CD4-positive, CD25-positive, alpha-beta regulatory T cell (primary cell): ENCODE data around the gene SH3BGRL2. TPM values are rescaled to one million over a fixed set of nuclear protein-coding genes. Genes with fewer than 3 reads are reported as not detected.
A peak's percentile ranks its signal among the peaks of the same experiment; 100 is the strongest.
"Not testable (repeated sequence)": the region's sequence is repeated elsewhere in the genome, so short reads cannot be mapped to it uniquely, and the experiment has no call there.

ENCODE experiments used
- ATAC-seq, 2 donors: fragments of 150-1000 bp; cut with Tn5 transposase; one replicate each; pipeline ENCODE4 v1.10.0; 2021; ENCODE audit warnings: low read depth in 2 of 2, moderate number of reproducible peaks in 2 of 2, moderate library complexity in 1 of 2
- DNase-seq, 3 donors: peaks; one replicate each; pipeline versions ENCODE4 v3.0.0 to v3.0.0-alpha.2; 2012 to 2022; ENCODE audit warnings: mixed read lengths in 1 of 3
- H3K27ac ChIP-seq: one replicate; pipeline ENCODE4 v1.7.0; 2013; ENCODE audit warnings: mild to moderate bottlenecking, low read length; ENCODE audit not compliant: insufficient read depth, poor library complexity, severe bottlenecking
- H3K27me3 ChIP-seq: one replicate; pipeline ENCODE4 v1.7.0; 2013; ENCODE audit warnings: low read length; ENCODE audit not compliant: control insufficient read depth, insufficient read depth
- H3K36me3 ChIP-seq: one replicate; pipeline ENCODE4 v1.7.0; 2013; ENCODE audit warnings: mild to moderate bottlenecking, low read length, moderate library complexity; ENCODE audit not compliant: control insufficient read depth, insufficient read depth
- H3K4me1 ChIP-seq: 2 replicates; pipeline ENCODE4 v1.7.0; 2013; ENCODE audit warnings: mild to moderate bottlenecking, low read length; ENCODE audit not compliant: insufficient read depth, control insufficient read depth, poor library complexity, severe bottlenecking
- H3K4me3 ChIP-seq: one replicate; pipeline ENCODE4 v1.7.0; 2013; ENCODE audit warnings: low read depth, mild to moderate bottlenecking, low read length, moderate library complexity
- H3K9me3 ChIP-seq, 2 experiments: 1 replicate in 1 of 2; 2 replicates in 1 of 2; pipeline ENCODE4 v1.7.0; 2013; ENCODE audit warnings: low read length in 2 of 2, mild to moderate bottlenecking in 1 of 2, moderate library complexity in 1 of 2; ENCODE audit not compliant: control insufficient read depth in 2 of 2
- H3K27ac Mint-ChIP-seq, 3 donors: one replicate each; pipeline ENCODE4 v1.8.0; 2020 to 2022; ENCODE audit warnings: mild to moderate bottlenecking in 3 of 3, mixed read lengths in 3 of 3, moderate library complexity in 2 of 3
- H3K27me3 Mint-ChIP-seq: one replicate; pipeline ENCODE4 v1.8.0; 2022; ENCODE audit warnings: mild to moderate bottlenecking, mixed read lengths
- H3K36me3 Mint-ChIP-seq: one replicate; pipeline ENCODE4 v1.8.0; 2020; ENCODE audit warnings: mixed read lengths
- H3K4me1 Mint-ChIP-seq, 4 donors: one replicate each; pipeline ENCODE4 v1.8.0; 2020 to 2022; ENCODE audit warnings: mixed read lengths in 4 of 4, mild to moderate bottlenecking in 1 of 4
- H3K4me3 Mint-ChIP-seq, 4 donors: one replicate each; pipeline ENCODE4 v1.8.0; 2020 to 2022; ENCODE audit warnings: mild to moderate bottlenecking in 4 of 4, mixed read lengths in 4 of 4, moderate library complexity in 3 of 4
- H3K9me3 Mint-ChIP-seq, 7 donors: one replicate each; pipeline ENCODE4 v1.8.0; 2020 to 2022; ENCODE audit warnings: mixed read lengths in 7 of 7, mild to moderate bottlenecking in 3 of 7, moderate library complexity in 2 of 7
- polyA plus RNA-seq, 4 donors: library from polyadenylated mRNA; unstranded; fragments of 300-500 nt; fragmentation: Illumina TruSeq; gene quantifications; one replicate each; pipeline ENCODE4 v1.2.3, GENCODE V29; 2021
- total RNA-seq: library from RNA; stranded (reverse); gene quantifications from one replicate; pipeline ENCODE4 v1.2.3, GENCODE V29; 2022

SH3BGRL2 gene
- total and polyA plus RNA-seq, 5 donors from 2014 or later: 0.28 to 4.7 (median 0.83) TPM; not detected in 2

GRCh38 chr6:79672631-79673111 lies 41.5 kb downstream of the SH3BGRL2 start:
- H3K27me3 Mint-ChIP-seq: peaks cover 4% of the 10 kb centered on the region
- H3K36me3 Mint-ChIP-seq: no peaks in the 10 kb centered on the region
- H3K4me3 ChIP-seq: no peak overlapping the region
- no peaks in the 10 kb centered on the region for H3K27me3 ChIP-seq
- peak in 2 of 3 donors; percentile 13 to 40 for DNase-seq
- H3K4me3 Mint-ChIP-seq: no peak overlapping the region
- H3K9me3 Mint-ChIP-seq: peaks cover 0 to 2% (median 0%) of the 10 kb centered on the region in 7 donors
- H3K4me1 Mint-ChIP-seq: peaks cover 0 to 20% (median 5%) of the 10 kb centered on the region in 4 donors
- no peak for ATAC-seq
- H3K36me3 ChIP-seq: no peaks in the 10 kb centered on the region
- peaks cover 7% of the 10 kb centered on the region for H3K4me1 ChIP-seq
- no peaks in the 10 kb centered on the region for H3K9me3 ChIP-seq
- H3K27ac ChIP-seq: no peak overlapping the region
- peak overlapping the region in 2 of 3 donors; percentile 1 to 33 for H3K27ac Mint-ChIP-seq

DNA sequence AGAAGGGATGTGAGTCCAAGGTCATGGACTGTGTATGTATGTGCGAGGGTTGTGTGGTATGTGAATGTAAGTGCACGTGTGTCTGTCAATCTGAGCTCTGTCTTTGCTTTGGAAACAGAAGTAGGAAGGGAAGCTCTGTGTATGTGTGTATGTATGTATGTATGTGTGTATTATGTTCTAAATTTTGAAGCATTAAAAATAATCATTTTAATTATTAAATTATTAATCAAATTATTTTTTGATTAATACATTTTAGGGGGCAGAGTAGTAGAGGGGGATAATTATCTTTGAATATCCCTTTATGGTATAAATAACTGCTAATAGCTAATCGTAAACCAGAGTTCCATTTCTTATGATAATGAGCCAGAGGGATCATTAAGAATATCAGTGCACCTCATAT lies 42.8 kb downstream of the SH3BGRL2 start:
- H3K27ac Mint-ChIP-seq: no peak overlapping the region
- peaks cover 4% of the 10 kb centered on the region for H3K27me3 Mint-ChIP-seq
- H3K27me3 ChIP-seq: no peaks in the 10 kb centered on the region
- H3K9me3 ChIP-seq: no peaks in the 10 kb centered on the region
- H3K36me3 Mint-ChIP-seq: no peaks in the 10 kb centered on the region
- peaks cover 0 to 20% (median 4%) of the 10 kb centered on the region in 4 donors for H3K4me1 Mint-ChIP-seq
- H3K4me1 ChIP-seq: peaks cover 7% of the 10 kb centered on the region
- no peak for ATAC-seq
- no peak overlapping the region for H3K27ac ChIP-seq
- H3K4me3 ChIP-seq: no peak overlapping the region
- peaks cover 0 to 2% (median 0%) of the 10 kb centered on the region in 7 donors for H3K9me3 Mint-ChIP-seq
- H3K36me3 ChIP-seq: no peaks in the 10 kb centered on the region
- DNase-seq: no peak
- H3K4me3 Mint-ChIP-seq: no peak overlapping the region

DNA sequence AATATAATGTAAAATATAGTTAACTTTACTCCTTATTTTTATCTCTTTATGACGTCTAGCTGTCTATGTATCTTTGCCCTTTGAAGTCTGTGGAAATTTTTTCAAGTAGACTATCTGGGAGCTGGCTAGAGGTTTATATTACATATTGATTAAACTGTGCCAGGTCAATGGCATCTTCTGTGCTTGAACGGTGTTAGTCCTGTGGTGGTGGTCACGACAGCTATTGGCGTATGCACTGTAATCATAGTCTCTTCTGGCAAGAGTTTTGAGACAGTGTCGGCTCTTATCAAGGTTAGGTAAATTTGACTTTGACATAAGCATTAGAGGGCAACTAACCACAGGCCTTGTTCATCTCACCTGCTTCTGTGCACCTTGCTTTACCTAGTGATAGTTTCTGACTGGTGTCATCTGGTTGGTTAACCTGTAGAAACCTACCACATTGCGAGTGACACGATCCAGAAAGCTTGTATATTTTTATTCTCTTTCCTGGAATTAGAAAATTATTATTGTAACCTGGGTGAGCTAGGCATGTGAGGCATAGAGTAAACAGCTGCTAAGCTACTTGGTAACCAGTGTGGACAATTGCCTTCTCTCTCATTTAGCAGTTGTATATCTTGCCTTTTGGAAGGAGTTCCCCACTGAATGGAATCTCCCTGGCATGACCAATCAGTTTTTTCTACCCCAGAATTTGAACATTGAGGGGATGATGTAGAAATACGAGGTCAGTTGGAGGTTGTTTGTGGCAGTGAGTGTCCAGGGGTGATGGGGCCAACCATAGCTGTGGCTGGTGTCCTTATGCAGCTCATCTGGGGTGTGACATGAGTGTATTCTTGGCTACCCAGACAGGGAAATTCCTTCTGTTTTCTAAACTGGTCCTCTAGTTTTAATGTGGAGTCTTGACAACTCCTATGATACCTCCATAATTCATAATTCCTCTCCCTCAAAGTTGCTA lies 45.9 kb downstream of the SH3BGRL2 start:
- H3K4me3 Mint-ChIP-seq: no peak overlapping the region
- peaks cover 0 to 2% (median 0%) of the 10 kb centered on the region in 7 donors for H3K9me3 Mint-ChIP-seq
- ATAC-seq: no peak
- Histone ChIP-seq H3K9me3 (no peaks in the 10 kb centered on the region), H3K4me1 (no peaks in the 10 kb centered on the region), H3K4me3 (no peak overlapping the region), H3K27ac (no peak overlapping the region), H3K27me3 (no peaks in the 10 kb centered on the region), H3K36me3 (no peaks in the 10 kb centered on the region)
- no peak for DNase-seq
- no peaks in the 10 kb centered on the region for H3K36me3 Mint-ChIP-seq
- no peak overlapping the region for H3K27ac Mint-ChIP-seq
- H3K4me1 Mint-ChIP-seq: peaks cover 0 to 8% (median 1%) of the 10 kb centered on the region in 4 donors
- no peaks in the 10 kb centered on the region for H3K27me3 Mint-ChIP-seq

DNA sequence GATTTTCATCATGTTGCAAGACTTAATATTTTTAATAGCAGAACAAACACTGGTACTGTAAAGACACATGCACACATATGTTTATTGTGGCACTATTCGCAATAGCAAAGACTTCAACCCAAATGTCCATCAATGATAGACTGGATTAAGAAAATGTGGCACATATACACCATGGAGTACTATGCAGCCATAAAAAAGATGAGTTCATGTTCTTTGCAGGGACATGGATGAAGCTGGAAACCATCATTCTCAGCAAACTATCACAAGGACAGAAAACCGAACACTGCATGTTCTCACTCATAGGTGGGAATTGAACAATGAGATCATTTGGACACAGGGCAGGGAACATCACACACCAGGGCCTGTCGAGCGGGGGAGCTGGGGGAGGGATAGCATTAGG lies 51.6 kb downstream of the SH3BGRL2 start:
- DNase-seq, H3K9me3 Mint-ChIP-seq, H3K9me3 ChIP-seq, H3K36me3 Mint-ChIP-seq, H3K4me1 Mint-ChIP-seq, H3K27ac Mint-ChIP-seq, H3K27ac ChIP-seq, H3K4me3 ChIP-seq, H3K4me3 Mint-ChIP-seq, H3K4me1 ChIP-seq, H3K27me3 ChIP-seq, H3K36me3 ChIP-seq, ATAC-seq, H3K27me3 Mint-ChIP-seq: not testable (repeated sequence)

DNA sequence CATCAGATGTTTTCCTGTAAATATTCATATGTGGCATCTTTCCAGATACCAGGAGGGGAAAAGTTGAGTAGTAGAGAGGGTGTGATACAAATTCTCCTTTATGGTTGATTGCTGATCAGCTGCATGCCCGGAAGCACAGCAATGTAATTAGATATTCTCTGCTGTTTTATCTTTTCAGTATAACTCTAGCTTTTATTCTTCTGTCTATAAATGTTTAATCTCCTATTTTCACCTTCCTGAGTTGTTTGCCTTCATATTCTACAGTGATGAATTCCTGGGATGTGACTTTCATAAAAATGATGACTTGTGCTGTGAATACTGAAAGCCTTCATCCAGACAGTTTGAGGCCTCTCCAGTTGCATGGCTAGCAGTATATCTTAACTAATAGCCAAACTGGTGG lies 53.7 kb downstream of the SH3BGRL2 start:
- Mint-ChIP-seq H3K4me1 (no peaks in the 10 kb centered on the region), H3K36me3 (no peaks in the 10 kb centered on the region), H3K9me3 (peaks cover 0 to 6% (median 0%) of the 10 kb centered on the region in 7 donors), H3K27ac (no peak overlapping the region), H3K27me3 (no peaks in the 10 kb centered on the region), H3K4me3 (no peak overlapping the region)
- Histone ChIP-seq H3K4me3 (no peak overlapping the region), H3K4me1 (no peaks in the 10 kb centered on the region), H3K9me3 (no peaks in the 10 kb centered on the region), H3K27ac (no peak overlapping the region), H3K36me3 (no peaks in the 10 kb centered on the region), H3K27me3 (no peaks in the 10 kb centered on the region)
- DNase-seq (no peak), ATAC-seq (no peak)

- no peak for ATAC-seq
- no peak overlapping the region for H3K4me3 Mint-ChIP-seq
- H3K4me1 ChIP-seq: no peaks in the 10 kb centered on the region
Measured at GRCh38 chr6:79686707-79687309, 55.7 kb downstream of the SH3BGRL2 start.

DNA sequence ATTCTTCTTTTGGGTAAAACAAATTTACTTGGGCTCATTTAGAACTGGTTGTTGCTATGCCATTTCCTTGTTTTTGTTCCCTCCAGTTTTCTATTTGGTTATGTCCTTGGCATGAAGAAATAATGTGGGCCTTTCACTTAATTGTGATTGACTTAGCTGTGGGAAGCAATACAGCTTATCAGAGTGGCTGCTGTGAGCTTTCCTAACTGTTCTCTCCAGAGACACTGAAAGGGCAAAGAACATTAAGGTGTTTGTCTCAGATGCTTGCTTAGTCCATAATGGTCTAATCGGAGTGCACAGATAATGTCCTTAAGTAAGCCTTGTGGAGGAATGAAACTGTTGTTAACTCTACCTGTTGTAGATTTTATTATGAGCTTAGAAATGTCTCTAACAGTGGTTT lies 56.6 kb downstream of the SH3BGRL2 start:
- Mint-ChIP-seq H3K4me3 (no peak overlapping the region), H3K36me3 (no peaks in the 10 kb centered on the region), H3K27ac (no peak overlapping the region), H3K4me1 (no peaks in the 10 kb centered on the region), H3K9me3 (peaks cover 0 to 6% (median 0%) of the 10 kb centered on the region in 7 donors), H3K27me3 (no peaks in the 10 kb centered on the region)
- Histone ChIP-seq H3K9me3 (no peaks in the 10 kb centered on the region), H3K27me3 (no peaks in the 10 kb centered on the region), H3K27ac (no peak overlapping the region), H3K4me1 (no peaks in the 10 kb centered on the region), H3K4me3 (no peak overlapping the region), H3K36me3 (no peaks in the 10 kb centered on the region)
- ATAC-seq (no peak), DNase-seq (no peak)

More at GRCh38 chr6:79686707-79687309, 55.7 kb downstream of the SH3BGRL2 start:
- H3K27me3 Mint-ChIP-seq: no peaks in the 10 kb centered on the region
- DNase-seq: no peak
- H3K4me3 ChIP-seq: no peak overlapping the region
- H3K9me3 Mint-ChIP-seq: peaks cover 0 to 6% (median 0%) of the 10 kb centered on the region in 7 donors
- H3K36me3 Mint-ChIP-seq: no peaks in the 10 kb centered on the region
- H3K9me3 ChIP-seq: no peaks in the 10 kb centered on the region
- H3K27me3 ChIP-seq: no peaks in the 10 kb centered on the region
- no peaks in the 10 kb centered on the region for H3K4me1 Mint-ChIP-seq
- no peak overlapping the region for H3K27ac Mint-ChIP-seq
- no peak overlapping the region for H3K27ac ChIP-seq
- H3K36me3 ChIP-seq: no peaks in the 10 kb centered on the region
